GM13976 (cell line): Measurements from ENCODE around the gene RPL37.

Experiments used
- DNase-seq: peaks from one replicate; pipeline ENCODE4 v3.0.0; 2012; ENCODE audit warnings: low spot score
- in situ Hi-C: fragments of 300-500 bp; cut with MboI; formaldehyde crosslinking; loops from one replicate; pipeline ENCODE4 v1.12.0; 2022; ENCODE audit warnings: low sequenced_read_pairs, mixed read lengths, inconsistent platforms; ENCODE audit not compliant: unreplicated experiment
- TF ChIP-seq, protein P1 (sequence below): IDR thresholded peaks from 2 replicates; pipeline ENCODE4 v1.5.1; 2012; ENCODE audit warnings: borderline replicate concordance, mild to moderate bottlenecking; ENCODE audit not compliant: insufficient read depth; ENCODE audit errors: extremely low read depth, missing control alignments, control extremely low read depth

RPL37 gene

DNA sequence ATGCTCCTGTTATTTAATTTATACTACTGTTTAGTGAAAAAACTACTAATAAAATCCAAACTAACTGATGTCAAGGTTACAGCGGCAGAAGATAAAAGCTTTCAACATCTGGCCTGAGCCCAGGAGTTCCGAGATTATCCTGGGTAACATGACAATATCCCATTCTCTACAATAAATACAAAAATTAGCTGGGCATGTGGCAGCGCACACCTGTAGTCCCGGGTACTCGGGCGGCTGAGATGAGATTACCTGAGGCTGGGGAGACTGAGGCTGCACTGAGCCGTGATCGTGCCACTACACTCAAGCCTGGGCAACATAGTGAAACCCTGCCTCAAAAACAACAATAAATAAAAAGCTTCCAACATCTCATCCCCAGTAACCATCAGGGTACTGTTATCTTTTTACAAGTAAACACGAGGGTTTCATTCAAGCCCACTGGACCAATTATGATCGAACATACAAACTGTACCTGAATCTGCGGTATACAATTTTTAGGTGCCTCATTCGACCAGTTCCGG, 1.3 kb downstream of the RPL37 start:
- TF ChIP-seq, protein P1, sequence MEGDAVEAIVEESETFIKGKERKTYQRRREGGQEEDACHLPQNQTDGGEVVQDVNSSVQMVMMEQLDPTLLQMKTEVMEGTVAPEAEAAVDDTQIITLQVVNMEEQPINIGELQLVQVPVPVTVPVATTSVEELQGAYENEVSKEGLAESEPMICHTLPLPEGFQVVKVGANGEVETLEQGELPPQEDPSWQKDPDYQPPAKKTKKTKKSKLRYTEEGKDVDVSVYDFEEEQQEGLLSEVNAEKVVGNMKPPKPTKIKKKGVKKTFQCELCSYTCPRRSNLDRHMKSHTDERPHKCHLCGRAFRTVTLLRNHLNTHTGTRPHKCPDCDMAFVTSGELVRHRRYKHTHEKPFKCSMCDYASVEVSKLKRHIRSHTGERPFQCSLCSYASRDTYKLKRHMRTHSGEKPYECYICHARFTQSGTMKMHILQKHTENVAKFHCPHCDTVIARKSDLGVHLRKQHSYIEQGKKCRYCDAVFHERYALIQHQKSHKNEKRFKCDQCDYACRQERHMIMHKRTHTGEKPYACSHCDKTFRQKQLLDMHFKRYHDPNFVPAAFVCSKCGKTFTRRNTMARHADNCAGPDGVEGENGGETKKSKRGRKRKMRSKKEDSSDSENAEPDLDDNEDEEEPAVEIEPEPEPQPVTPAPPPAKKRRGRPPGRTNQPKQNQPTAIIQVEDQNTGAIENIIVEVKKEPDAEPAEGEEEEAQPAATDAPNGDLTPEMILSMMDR, result no peak
- in situ Hi-C loops, result no loop called here
- no peak for DNase-seq

GRCh38 chr5:40832345-40832744, 2.7 kb downstream of the RPL37 start:
- DNase-seq, result no peak
- TF ChIP-seq, protein P1, result no peak
- in situ Hi-C loops, result no loop called here

DNA sequence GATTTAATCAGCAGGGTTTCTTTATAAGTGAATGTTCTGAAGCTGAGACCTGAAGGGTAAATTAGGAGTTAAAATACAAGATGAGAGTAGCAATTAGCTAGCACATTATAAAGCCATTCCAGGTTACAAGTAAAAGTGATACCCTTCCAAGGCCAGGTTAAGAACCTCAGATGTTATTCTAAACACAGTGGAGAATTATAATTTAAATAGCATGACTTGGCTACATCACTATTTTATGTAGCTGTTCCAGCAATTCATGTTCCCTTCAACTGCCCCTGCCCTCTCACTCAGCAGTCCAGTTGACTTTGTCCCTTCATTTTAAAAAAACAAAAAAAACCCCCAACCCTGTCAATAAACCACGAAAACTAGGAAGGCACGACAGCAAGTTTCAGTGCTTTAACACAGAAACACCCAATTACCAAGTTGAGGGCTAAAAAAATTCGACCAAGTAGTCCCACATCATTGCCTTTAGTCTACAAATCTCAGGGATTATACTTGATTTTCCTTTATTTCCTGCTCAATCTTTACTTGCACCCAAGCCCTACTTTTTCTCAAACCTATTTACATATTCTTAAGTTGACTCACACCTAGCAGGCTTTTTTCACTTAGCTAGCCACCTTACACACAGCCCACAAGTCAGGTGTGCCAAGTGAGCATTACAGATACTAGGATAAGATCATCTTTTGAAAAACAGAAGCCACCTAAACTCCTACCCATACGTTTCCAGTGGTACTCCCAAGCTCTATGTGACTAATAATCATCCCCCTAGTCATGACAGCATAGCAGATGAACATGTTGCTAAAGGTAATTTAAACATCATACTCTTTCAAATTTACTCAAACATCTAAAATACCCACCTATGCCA, 3.4 kb downstream of the RPL37 start:
- in situ Hi-C loops, result no loop called here
- TF ChIP-seq, protein P1, result no peak

DNA sequence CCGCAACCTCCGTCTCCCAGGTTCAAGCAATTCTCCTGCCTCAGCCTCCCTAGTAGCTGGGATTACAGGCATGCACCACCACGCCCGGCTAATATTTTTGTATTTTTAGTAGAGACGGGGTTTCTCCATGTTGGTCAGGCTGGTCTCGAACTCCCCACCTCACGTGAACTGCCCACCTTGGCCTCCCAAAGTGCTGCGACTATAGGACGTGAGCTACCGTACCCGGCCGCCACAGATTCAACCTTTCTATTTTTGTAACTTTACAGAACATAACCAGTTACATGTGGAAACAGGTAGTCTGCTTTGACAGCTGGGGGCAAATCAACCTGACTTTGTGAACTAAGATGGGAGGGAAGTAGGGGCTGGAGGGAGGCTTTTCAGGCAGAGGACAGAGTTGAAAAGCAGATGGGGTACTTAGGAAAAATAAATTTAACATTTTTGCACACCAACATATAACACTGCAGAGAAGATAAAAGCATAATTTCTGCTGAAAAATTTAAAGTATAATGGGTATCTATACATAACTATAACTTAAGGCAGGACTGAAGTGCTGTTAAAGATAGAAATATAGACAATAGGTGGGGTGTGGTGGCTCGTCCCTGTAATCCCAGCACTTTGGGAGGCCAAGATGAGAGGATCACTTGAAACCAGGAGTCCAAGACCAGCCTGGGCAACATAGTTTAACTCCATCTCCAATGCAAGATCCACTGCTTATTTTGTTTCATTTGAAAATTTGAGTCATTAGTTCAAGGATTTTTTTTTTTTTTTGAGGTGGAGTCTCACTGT, 5.1 kb downstream of the RPL37 start:
- TF ChIP-seq, protein P1, result no peak
- in situ Hi-C loops, result no loop called here
- no peak for DNase-seq

More for the DNA sequence above, 3.4 kb downstream of the RPL37 start:
- DNase-seq, result no peak

- in situ Hi-C loops, result no loop called here
- no peak for DNase-seq
- TF ChIP-seq, protein P1, result no peak
Measured at GRCh38 chr5:40828690-40829661, 6.0 kb downstream of the RPL37 start.

DNA sequence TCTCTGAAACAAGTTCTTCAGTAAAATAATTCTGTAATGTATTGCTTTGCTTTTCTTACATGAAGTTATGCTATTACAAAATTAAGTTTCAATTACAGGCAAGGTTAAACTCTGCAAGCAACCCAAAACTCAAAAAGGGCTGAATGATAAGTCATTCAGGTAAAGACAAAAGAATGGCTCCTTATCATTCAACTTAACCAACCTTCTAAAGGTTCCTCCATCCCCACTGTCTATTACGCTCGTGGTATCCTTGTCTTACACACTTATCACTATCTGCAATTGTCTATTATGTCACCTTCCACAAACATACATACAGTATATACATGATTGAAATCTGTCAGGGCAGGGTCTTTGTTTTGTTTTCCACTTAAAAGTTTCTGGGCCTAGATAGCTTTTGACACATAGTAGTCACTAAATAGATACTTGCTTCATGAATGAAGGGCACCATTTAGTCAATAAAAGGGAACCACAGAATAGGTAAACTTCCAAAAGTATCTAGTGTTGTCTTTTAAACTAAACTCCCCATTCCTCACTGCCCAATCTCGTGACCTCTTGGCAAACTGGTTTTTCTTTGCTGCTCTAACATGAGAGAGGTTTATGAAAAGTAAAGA, 6.9 kb downstream of the RPL37 start:
- no peak for DNase-seq
- in situ Hi-C loops, result no loop called here
- TF ChIP-seq, protein P1, result no peak
